HEK293T (cell line): ENCODE measurements around the gene PRSS27.

Experiments
- BHLHE40 ChIP-seq: fragments of 450-650 bp; IDR thresholded peaks from 2 replicates; pipeline ENCODE4 v1.6.1; 2016; ENCODE audit warnings: mild to moderate bottlenecking, moderate library complexity, borderline replicate concordance
- ELF4 ChIP-seq: fragments of 450-650 bp; IDR thresholded peaks from 2 replicates; pipeline ENCODE4 v1.6.1; 2017; ENCODE audit warnings: antibody characterized with exemption
- FOXA1 ChIP-seq: fragments of 450-650 bp; IDR thresholded peaks from 2 replicates; pipeline ENCODE4 v1.6.1; 2016; ENCODE audit warnings: mild to moderate bottlenecking
- FOXK2 ChIP-seq: fragments of 450-650 bp; IDR thresholded peaks from 2 replicates; pipeline ENCODE4 v1.6.1; 2016; ENCODE audit warnings: mild to moderate bottlenecking
- FOXM1 ChIP-seq: fragments of 450-650 bp; IDR thresholded peaks from 2 replicates; pipeline ENCODE4 v1.6.1; 2017; ENCODE audit warnings: mild to moderate bottlenecking, borderline replicate concordance
- HDGF ChIP-seq: fragments of 450-650 bp; IDR thresholded peaks from 2 replicates; pipeline ENCODE4 v1.6.1; 2017; ENCODE audit warnings: antibody characterized with exemption, borderline replicate concordance
- L3MBTL2 ChIP-seq: fragments of 450-650 bp; conservative IDR thresholded peaks from 2 replicates; pipeline ENCODE4 v1.6.1; 2016; ENCODE audit warnings: mild to moderate bottlenecking
- SP1 ChIP-seq: fragments of 450-650 bp; IDR thresholded peaks from 2 replicates; pipeline ENCODE4 v1.6.1; 2017
- SUZ12 ChIP-seq: fragments of 450-650 bp; IDR thresholded peaks from 2 replicates; pipeline ENCODE4 v1.6.1; 2016; ENCODE audit warnings: mild to moderate bottlenecking

DNA sequence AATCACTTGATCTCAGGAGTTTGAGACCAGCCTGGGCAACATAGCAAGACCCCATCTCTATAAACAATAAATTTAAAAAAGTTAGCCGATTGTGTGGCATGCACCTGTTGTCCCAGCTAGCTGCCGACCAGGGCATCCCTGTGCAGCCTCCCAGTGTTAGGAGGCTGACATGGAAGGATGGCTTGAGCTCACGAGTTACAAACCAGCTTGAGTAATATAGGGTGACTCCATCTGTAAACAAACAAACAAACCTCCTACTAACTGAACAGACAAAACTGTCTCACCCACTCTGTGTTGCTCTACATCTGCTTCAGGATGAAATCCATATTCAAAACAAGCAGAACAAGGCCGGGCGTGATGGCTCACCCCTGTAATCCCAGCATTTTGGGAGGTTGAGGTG is 6.9 kb upstream of the PRSS27 start:
- TF ChIP-seq FOXM1 (no peak), HDGF (no peak), ELF4 (no peak), BHLHE40 (no peak), L3MBTL2 (no peak), SUZ12 (no peak), FOXK2 (no peak), SP1 (no peak), FOXA1 (no peak)
